NCI-H82 treated with DMSO at 0.1 percent for 48 hours (cell line): ENCODE results near the gene ZCCHC24.

Experiments
- DNase-seq: peaks from one replicate; lab custom pipeline; 2025; ENCODE audit not compliant: unreplicated experiment; lab: John Stamatoyannopoulos, UW

Gene ZCCHC24

GRCh38 chr10:79472951-79473350 is 27.5 kb upstream of the ZCCHC24 start:
- no peak for DNase-seq

- DNase-seq, result no peak
Measured at GRCh38 chr10:79472449-79472848, 27.0 kb upstream of the ZCCHC24 start.

GRCh38 chr10:79471776-79472175 is 26.4 kb upstream of the ZCCHC24 start:
- DNase-seq, result no peak

- no peak for DNase-seq
Measured at GRCh38 chr10:79470096-79470495, 24.7 kb upstream of the ZCCHC24 start.

GRCh38 chr10:79468841-79469585 is 23.6 kb upstream of the ZCCHC24 start:
- DNase-seq, result no peak

- DNase-seq, result no peak
Measured at GRCh38 chr10:79468015-79468560, 22.7 kb upstream of the ZCCHC24 start.

GRCh38 chr10:79465341-79465740 is 19.9 kb upstream of the ZCCHC24 start:
- no peak for DNase-seq

GRCh38 chr10:79463578-79464496 is 18.4 kb upstream of the ZCCHC24 start:
- DNase-seq, result no peak

- DNase-seq, result peak; percentile 90
Measured at GRCh38 chr10:79460687-79461086, 15.3 kb upstream of the ZCCHC24 start.

GRCh38 chr10:79459243-79459642 is 13.8 kb upstream of the ZCCHC24 start:
- DNase-seq, result no peak

- DNase-seq, result no peak
Measured at GRCh38 chr10:79458483-79458882, 13.1 kb upstream of the ZCCHC24 start.

GRCh38 chr10:79457256-79457785 is 11.9 kb upstream of the ZCCHC24 start:
- no peak for DNase-seq

GRCh38 chr10:79454259-79454658 is 8.8 kb upstream of the ZCCHC24 start:
- no peak for DNase-seq

- DNase-seq, result no peak
Measured at GRCh38 chr10:79453392-79453791, 8.0 kb upstream of the ZCCHC24 start.

- peak; percentile 0 for DNase-seq
Measured at GRCh38 chr10:79452174-79452611, 6.8 kb upstream of the ZCCHC24 start.

- DNase-seq, result no peak
Measured at GRCh38 chr10:79451046-79451699, 5.7 kb upstream of the ZCCHC24 start.

GRCh38 chr10:79449181-79450146 is 4.0 kb upstream of the ZCCHC24 start:
- peak; percentile 80 for DNase-seq

- no peak for DNase-seq
Measured at GRCh38 chr10:79448732-79449049, 3.3 kb upstream of the ZCCHC24 start.

- DNase-seq, result no peak
Measured at GRCh38 chr10:79447911-79448731, 2.7 kb upstream of the ZCCHC24 start.
